GM12878 (cell line): Measurements from ENCODE around the gene CAP2. TPM values are rescaled to one million over a fixed set of nuclear protein-coding genes. Genes with fewer than 3 reads are reported as not detected.

Source experiments
- ATAC-seq: fragments of 200-7000 bp; cut with Tn5 transposase; 3 replicates; pipeline ENCODE4 v1.9.1; 2020; ENCODE audit warnings: mild to moderate bottlenecking, moderate library complexity
- BruUV-seq: library from RNA; stranded (reverse); fragments of 400-500 nt; replicated peaks from 2 replicates; lab custom pipeline; 2021; lab: Mats Ljungman, UMichigan
- CTCF ChIA-PET: fragments of 300-600 bp; sonication (Branson Sonifier 250); formaldehyde crosslinking; extraction: SDS; loops from one replicate; lab custom pipeline; 2021; ENCODE audit warnings: inconsistent platforms; lab: Yijun Ruan, JAX
- POLR2A ChIA-PET: fragments of 350-600 bp; formaldehyde crosslinking; extraction: SDS; loops from one replicate; lab custom pipeline; 2021; ENCODE audit warnings: inconsistent platforms; lab: Charles Lee
- RAD21 ChIA-PET: fragments of 300-600 bp; sonication (Branson Sonifier 250); formaldehyde crosslinking; loops from one replicate; lab custom pipeline; 2023; ENCODE audit warnings: antibody characterized with exemption; ENCODE audit not compliant: unreplicated experiment; lab: Charles Lee
- SMC1A ChIA-PET: fragments of 300-600 bp; sonication (Branson Sonifier 250); formaldehyde crosslinking; loops from one replicate; lab custom pipeline; 2023; ENCODE audit not compliant: unreplicated experiment, uncharacterized antibody; lab: Charles Lee
- DNase-seq: peaks from one replicate; pipeline ENCODE4 v3.0.0-alpha.2; 2011; ENCODE audit warnings: low read depth, low spot score
- FAIRE-seq: peaks from 3 replicates; lab custom pipeline; 2011; peaks lifted over from hg19 to GRCh38; lab: Jason Lieb, UNC
- H2AFZ ChIP-seq: 2 replicates; pipeline ENCODE4 v1.6.0; 2011; ENCODE audit warnings: low read depth, low read length, control low read depth; ENCODE audit not compliant: control insufficient read depth
- H3K27ac ChIP-seq: 2 replicates; pipeline ENCODE4 v1.5.1; 2011; ENCODE audit warnings: control low read depth; ENCODE audit not compliant: control insufficient read depth, insufficient read depth
- H3K27me3 ChIP-seq, 2 experiments: replicated peaks in 1 of 2; 2 replicates each; pipeline versions ENCODE4 v1.6.0 to v1.6.1; 2011; ENCODE audit warnings: low read length in 1 of 2; ENCODE audit not compliant: control insufficient read depth in 2 of 2, insufficient read depth in 2 of 2
- H3K36me3 ChIP-seq, 2 experiments: 2 replicates each; pipeline ENCODE4 v1.5.1; 2011; ENCODE audit warnings: low read length in 1 of 2; ENCODE audit not compliant: control insufficient read depth in 2 of 2, insufficient read depth in 2 of 2
- H3K4me1 ChIP-seq: 2 replicates; pipeline ENCODE4 v1.6.1; 2011; ENCODE audit warnings: mild to moderate bottlenecking, low read length, moderate library complexity, mixed read lengths; ENCODE audit not compliant: control insufficient read depth, insufficient read depth
- H3K4me2 ChIP-seq: 2 replicates; pipeline ENCODE4 v1.6.0; 2011; ENCODE audit warnings: control low read depth; ENCODE audit not compliant: control insufficient read depth, insufficient read depth
- H3K4me3 ChIP-seq: fragments of 200-600 bp; sonication (generic); 2 replicates; pipeline ENCODE4 v1.5.1; 2016
- H3K79me2 ChIP-seq: 2 replicates; pipeline ENCODE4 v1.6.0; 2011; ENCODE audit warnings: low read length; ENCODE audit not compliant: control insufficient read depth, insufficient read depth
- H3K9ac ChIP-seq: 2 replicates; pipeline ENCODE4 v1.8.0; 2011; ENCODE audit warnings: low read length, control low read depth, mixed read lengths; ENCODE audit not compliant: control insufficient read depth, insufficient read depth
- H3K9me3 ChIP-seq: replicated peaks from 3 replicates; pipeline ENCODE4 v1.5.1; 2011; ENCODE audit warnings: mild to moderate bottlenecking, low read length; ENCODE audit not compliant: control insufficient read depth, insufficient read depth
- H4K20me1 ChIP-seq: 2 replicates; pipeline ENCODE4 v1.6.0; 2011; ENCODE audit not compliant: control insufficient read depth, insufficient read depth
- FOS ChIP-seq: IDR thresholded peaks from 3 replicates; pipeline ENCODE4 v1.6.1; 2011; ENCODE audit warnings: borderline replicate concordance; ENCODE audit not compliant: insufficient read length; ENCODE audit errors: extremely low read depth
- FOXK2 ChIP-seq: fragments of 450-650 bp; IDR thresholded peaks from 2 replicates; pipeline ENCODE4 v1.6.1; 2017; ENCODE audit warnings: mild to moderate bottlenecking, moderate library complexity
- GABPA ChIP-seq: IDR thresholded peaks from 2 replicates; pipeline ENCODE4 v1.6.1; 2014; ENCODE audit warnings: antibody characterized with exemption, low read depth, mild to moderate bottlenecking, inconsistent platforms
- RELA ChIP-seq: fragments of 450-650 bp; IDR thresholded peaks from 2 replicates; pipeline ENCODE4 v1.8.0; 2014; ENCODE audit warnings: borderline replicate concordance; ENCODE audit not compliant: partially characterized antibody
- ZNF207 ChIP-seq: fragments of 450-650 bp; IDR thresholded peaks from 2 replicates; pipeline ENCODE4 v1.6.1; 2014; ENCODE audit warnings: antibody characterized with exemption, mild to moderate bottlenecking, borderline replicate concordance
- ZNF622 ChIP-seq: fragments of 450-650 bp; IDR thresholded peaks from 2 replicates; pipeline ENCODE4 v1.6.1; 2017; ENCODE audit warnings: mild to moderate bottlenecking, inconsistent platforms
- WGBS: methylation state at CpG from one replicate; pipeline ENCODE4 v1.1.6; 2016; ENCODE audit warnings: low lambda C conversion rate; ENCODE audit not compliant: insufficient replicate concordance, insufficient coverage; ENCODE audit errors: missing lambda C conversion rate; 5-methylcytosine and 5-hydroxymethylcytosine counted together
- in situ Hi-C: fragments of 300-500 bp; cut with MboI; formaldehyde crosslinking; loops from 9 replicates; pipeline ENCODE4 v1.14.3; 2018; ENCODE audit warnings: mixed read lengths
- intact Hi-C: fragments of 100-400 bp; cut with micrococcal nuclease; formaldehyde crosslinking; loops from one replicate; pipeline ENCODE4 v1.14.2; 2022; ENCODE audit not compliant: unreplicated experiment
- polyA plus RNA-seq, 11 experiments: library from polyadenylated mRNA; depleted of rRNA in 4 of 11; unstranded in 6 of 11; stranded (reverse) in 5 of 11; fragments of >200 nt; fragmentation: Nextera tagmentation in 4 of 11; fragmentation: Illumina TruSeq in 1 of 11; extraction: Ambion mirVana in 4 of 11; extraction: Trizol in 1 of 11; gene quantifications; 1 replicate in 1 of 11; 2 replicates in 10 of 11; pipeline versions ENCODE4 v1.2.1 to v1.2.3, GENCODE V29; 2011 to 2016; ENCODE audit warnings: inconsistent platforms in 2 of 11, missing spikeins in 2 of 11, low read depth in 1 of 11
- total RNA-seq, 4 experiments: library from RNA; depleted of rRNA in 3 of 4; stranded (reverse); fragments of >200 nt in 3 of 4; fragmentation: Illumina TruSeq in 1 of 4; extraction: Trizol in 1 of 4; gene quantifications; 2 replicates each; pipeline versions ENCODE4 v1.2.1 to v1.2.3, GENCODE V29; 2013 to 2021
- TF ChIP-seq, protein P1 (sequence below): fragments of 450-650 bp; IDR thresholded peaks from 2 replicates; pipeline ENCODE4 v1.6.1; 2017; ENCODE audit warnings: borderline replicate concordance

The CAP2 gene
- total and polyA plus RNA-seq, 10 of the 15 experiments (the other 5 are each of a cell fraction or from before 2014, with no cell fraction given): 0.10 to 2.0 (median 0.15) TPM; not detected in 7

DNA sequence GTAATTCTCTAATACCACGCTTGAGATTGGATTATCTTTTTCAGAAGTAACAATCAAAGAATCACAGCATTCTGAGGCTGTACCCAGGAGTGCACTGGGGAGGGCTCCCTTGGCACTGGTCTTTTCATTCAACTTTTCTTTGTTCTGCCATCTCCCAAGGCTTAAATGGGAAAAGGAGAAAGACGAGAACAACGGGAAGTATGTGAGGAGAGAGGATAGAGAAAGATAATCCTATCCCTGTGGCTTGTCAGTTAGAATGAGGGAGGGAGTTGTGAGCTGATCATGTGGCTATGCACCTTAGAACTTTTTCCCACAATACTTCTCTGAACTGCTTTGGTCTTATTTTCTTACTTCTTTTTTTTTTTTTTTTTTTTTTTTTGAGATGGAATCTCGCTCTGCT lies 83.1 kb downstream of the CAP2 start:
- in situ Hi-C loops: no loop called here
- BruUV-seq: no TSS peak
- CTCF ChIA-PET: interaction anchor here (1.0 to 1.4 kb wide), 2 partner anchors 12 to 107 kb away, joined by 3 to 4 read pairs; no protein-coding TSS in a partner anchor

More for the DNA sequence above, 83.1 kb downstream of the CAP2 start:
- Histone ChIP-seq H3K79me2 (no peaks in the 10 kb centered on the region), H3K4me1 (no peaks in the 10 kb centered on the region), H3K4me2 (no peak overlapping the region), H3K27me3 (0 out of 4 replicates have a peak, but pooled peaks cover 0 to 2% of the 10 kb centered on the region in 2 experiments), H3K27ac (no peak overlapping the region), H3K9me3 (no peaks in the 10 kb centered on the region), H2AFZ (no peak overlapping the region), H4K20me1 (no peaks in the 10 kb centered on the region), H3K4me3 (no peak overlapping the region), H3K36me3 (no peaks in the 10 kb centered on the region), H3K9ac (no peak overlapping the region)
- ChIA-PET SMC1A (interaction anchor here (0.6 to 2.7 kb wide), 5 partner anchors 15 to 76 kb away, joined by 3 to 10 read pairs (median 3); no protein-coding TSS in a partner anchor), RAD21 (interaction anchor here (0.7 to 1.8 kb wide), 7 partner anchors 15 to 122 kb away, joined by 3 to 13 read pairs (median 3); no protein-coding TSS in a partner anchor), POLR2A (interaction anchor here (0.6 to 0.7 kb wide), 3 partner anchors 27 to 119 kb away, joined by 4 to 6 read pairs (median 5); no protein-coding TSS in a partner anchor)
- WGBS: 0% methylated on average over 3 of the region's 4 CpGs
- TF ChIP-seq FOS: no peak
- TF ChIP-seq, protein P1, sequence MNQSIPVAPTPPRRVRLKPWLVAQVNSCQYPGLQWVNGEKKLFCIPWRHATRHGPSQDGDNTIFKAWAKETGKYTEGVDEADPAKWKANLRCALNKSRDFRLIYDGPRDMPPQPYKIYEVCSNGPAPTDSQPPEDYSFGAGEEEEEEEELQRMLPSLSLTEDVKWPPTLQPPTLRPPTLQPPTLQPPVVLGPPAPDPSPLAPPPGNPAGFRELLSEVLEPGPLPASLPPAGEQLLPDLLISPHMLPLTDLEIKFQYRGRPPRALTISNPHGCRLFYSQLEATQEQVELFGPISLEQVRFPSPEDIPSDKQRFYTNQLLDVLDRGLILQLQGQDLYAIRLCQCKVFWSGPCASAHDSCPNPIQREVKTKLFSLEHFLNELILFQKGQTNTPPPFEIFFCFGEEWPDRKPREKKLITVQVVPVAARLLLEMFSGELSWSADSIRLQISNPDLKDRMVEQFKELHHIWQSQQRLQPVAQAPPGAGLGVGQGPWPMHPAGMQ: no peak
- no peak for TF ChIP-seq GABPA
- TF ChIP-seq ZNF622: no peak
- TF ChIP-seq RELA: no peak
- no peak for TF ChIP-seq FOXK2
- no peak for TF ChIP-seq ZNF207
- ATAC-seq: no peak
- no peak for FAIRE-seq
- DNase-seq: no peak
- intact Hi-C loops: no loop called here
